GM23338 (cell line): ENCODE measurements around the gene FN3KRP. TPM values are rescaled to one million over a fixed set of nuclear protein-coding genes. Genes with fewer than 3 reads are reported as not detected.
A peak's percentile ranks its signal among the peaks of the same experiment; 100 is the strongest.

Experiments
- ATAC-seq: fragments of 200-7000 bp; cut with Tn5 transposase; 3 replicates; pipeline ENCODE4 v1.9.1; 2020
- DNase-seq: peaks from one replicate; pipeline ENCODE4 v3.0.0-alpha.2; 2015; ENCODE audit warnings: low spot score
- H2AFZ ChIP-seq: fragments of 200-600 bp; sonication (generic); 2 replicates; pipeline ENCODE4 v1.8.0; 2016; ENCODE audit warnings: antibody characterized with exemption, mild to moderate bottlenecking, moderate library complexity
- H3F3A ChIP-seq: fragments of 200-600 bp; sonication (generic); replicated peaks from 2 replicates; pipeline ENCODE4 v1.8.0; 2017; ENCODE audit warnings: antibody characterized with exemption, mixed run types, low read depth
- H3K27ac ChIP-seq: fragments of 200-600 bp; sonication (generic); 2 replicates; pipeline ENCODE4 v1.6.1; 2016; ENCODE audit warnings: low read depth
- H3K27me3 ChIP-seq: fragments of 200-600 bp; sonication (generic); 2 replicates; pipeline ENCODE4 v1.8.0; 2016; ENCODE audit warnings: mild to moderate bottlenecking, mixed run types, moderate library complexity; ENCODE audit not compliant: insufficient read depth
- H3K36me3 ChIP-seq: fragments of 200-600 bp; sonication (generic); 2 replicates; pipeline ENCODE4 v1.8.0; 2016; ENCODE audit warnings: mild to moderate bottlenecking; ENCODE audit not compliant: insufficient read depth
- H3K4me1 ChIP-seq: fragments of 200-600 bp; sonication (generic); 2 replicates; pipeline ENCODE4 v1.8.0; 2016; ENCODE audit warnings: mild to moderate bottlenecking, moderate library complexity; ENCODE audit not compliant: insufficient read depth
- H3K4me2 ChIP-seq: fragments of 200-600 bp; sonication (generic); 2 replicates; pipeline ENCODE4 v1.7.1; 2017; ENCODE audit warnings: mixed run types
- H3K4me3 ChIP-seq: fragments of 200-600 bp; sonication (generic); 2 replicates; pipeline ENCODE4 v1.6.1; 2016; ENCODE audit warnings: mixed run types
- H3K79me2 ChIP-seq: fragments of 200-600 bp; sonication (generic); replicated peaks from 2 replicates; pipeline ENCODE4 v1.8.0; 2017; ENCODE audit warnings: mild to moderate bottlenecking; ENCODE audit not compliant: insufficient read depth
- H3K9me2 ChIP-seq: fragments of 200-600 bp; sonication (generic); 2 replicates; pipeline ENCODE4 v1.8.0; 2017; ENCODE audit not compliant: insufficient read depth
- H4K20me1 ChIP-seq: fragments of 200-600 bp; sonication (generic); replicated peaks from 2 replicates; pipeline ENCODE4 v1.8.0; 2017; ENCODE audit warnings: mild to moderate bottlenecking; ENCODE audit not compliant: insufficient read depth
- H3K27ac Mint-ChIP-seq: 2 replicates; pipeline ENCODE4 v1.8.0; 2020; ENCODE audit warnings: inconsistent platforms, mild to moderate bottlenecking, moderate library complexity, mixed read lengths
- H3K27me3 Mint-ChIP-seq: 3 replicates; pipeline ENCODE4 v1.8.0; 2022; ENCODE audit warnings: low read depth, mild to moderate bottlenecking, moderate library complexity, mixed read lengths, inconsistent platforms; ENCODE audit not compliant: insufficient read depth, poor library complexity
- H3K36me3 Mint-ChIP-seq: 3 replicates; pipeline ENCODE4 v1.8.0; 2021; ENCODE audit warnings: low read depth, mild to moderate bottlenecking, inconsistent platforms, moderate library complexity, mixed read lengths
- H3K4me1 Mint-ChIP-seq: 3 replicates; pipeline ENCODE4 v1.8.0; 2020; ENCODE audit warnings: mild to moderate bottlenecking, inconsistent platforms, mixed read lengths
- H3K4me3 Mint-ChIP-seq: 3 replicates; pipeline ENCODE4 v1.8.0; 2021; ENCODE audit warnings: moderate library complexity, mild to moderate bottlenecking, inconsistent platforms, mixed read lengths
- H3K9me3 Mint-ChIP-seq: 3 replicates; pipeline ENCODE4 v1.8.0; 2020; ENCODE audit warnings: moderate library complexity, mild to moderate bottlenecking, inconsistent platforms, mixed read lengths
- CREB1 ChIP-seq: fragments of 250-450 bp; sonication (Bioruptor Pico); IDR thresholded peaks from 2 replicates; pipeline ENCODE4 v1.5.0; 2020; ENCODE audit warnings: low read depth, mild to moderate bottlenecking, moderate library complexity
- EZH2 ChIP-seq: fragments of 200-600 bp; sonication (generic); IDR thresholded peaks from one replicate; pipeline ENCODE4 v1.8.0; 2017; ENCODE audit warnings: antibody characterized with exemption, mild to moderate bottlenecking, low read depth; ENCODE audit not compliant: unreplicated experiment
- EZH2phosphoT487 ChIP-seq: fragments of 200-600 bp; sonication (generic); IDR thresholded peaks from one replicate; pipeline ENCODE4 v1.8.1; 2018; ENCODE audit warnings: antibody characterized with exemption; ENCODE audit not compliant: unreplicated experiment
- JUNB ChIP-seq: IDR thresholded peaks from one replicate; pipeline ENCODE4 v1.6.1; 2016; ENCODE audit warnings: antibody characterized with exemption; ENCODE audit not compliant: unreplicated experiment
- POLR2AphosphoS5 ChIP-seq: IDR thresholded peaks from 2 replicates; pipeline ENCODE4 v1.6.1; 2016; ENCODE audit warnings: antibody characterized with exemption, low read depth
- ZNF114 ChIP-seq: fragments of 250-450 bp; sonication (Bioruptor Pico); IDR thresholded peaks from 2 replicates; pipeline ENCODE4 v1.5.0; 2020; ENCODE audit warnings: mild to moderate bottlenecking, moderate library complexity
- polyA plus RNA-seq: library from polyadenylated mRNA; unstranded; fragments of >200 nt; fragmentation: Nextera tagmentation; extraction: Ambion mirVana; gene quantifications from 2 replicates; pipeline ENCODE4 v1.2.1, GENCODE V29; 2016
- total RNA-seq: library from RNA; depleted of rRNA; stranded (reverse); fragments of >200 nt; shearing (Covaris generic); gene quantifications from 2 replicates; pipeline ENCODE4 v1.2.3, GENCODE V29; 2014
- TF ChIP-seq, protein P1 (sequence below): IDR thresholded peaks from 2 replicates; pipeline ENCODE4 v1.6.1; 2016; ENCODE audit warnings: antibody characterized with exemption

The FN3KRP gene
- total and polyA plus RNA-seq, 2 experiments from 2014 or later = 15.9 to 16.7 TPM

DNA sequence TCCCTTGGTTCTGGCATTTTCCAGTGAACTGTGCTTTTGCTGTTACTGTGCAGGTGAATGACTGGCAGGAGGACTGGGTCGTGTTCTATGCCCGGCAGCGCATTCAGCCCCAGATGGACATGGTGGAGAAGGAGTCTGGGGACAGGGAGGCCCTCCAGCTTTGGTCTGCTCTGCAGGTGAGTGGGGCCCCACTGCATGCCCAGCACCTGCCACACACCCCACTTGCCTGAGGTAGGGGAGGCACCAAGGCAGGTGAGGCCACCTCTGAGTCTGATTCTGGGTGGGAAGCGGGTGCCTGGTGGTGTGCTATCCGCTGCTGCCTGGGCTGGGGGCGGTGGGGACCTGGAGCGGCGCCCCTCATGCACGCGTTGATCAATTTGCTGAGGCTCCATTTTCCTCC lies 9.9 kb downstream of the FN3KRP start:
- peaks cover 1% of the 10 kb centered on the region for H3K27me3 Mint-ChIP-seq
- Histone ChIP-seq H3K27ac (no peak overlapping the region), H3K79me2 (no peaks in the 10 kb centered on the region)

DNA sequence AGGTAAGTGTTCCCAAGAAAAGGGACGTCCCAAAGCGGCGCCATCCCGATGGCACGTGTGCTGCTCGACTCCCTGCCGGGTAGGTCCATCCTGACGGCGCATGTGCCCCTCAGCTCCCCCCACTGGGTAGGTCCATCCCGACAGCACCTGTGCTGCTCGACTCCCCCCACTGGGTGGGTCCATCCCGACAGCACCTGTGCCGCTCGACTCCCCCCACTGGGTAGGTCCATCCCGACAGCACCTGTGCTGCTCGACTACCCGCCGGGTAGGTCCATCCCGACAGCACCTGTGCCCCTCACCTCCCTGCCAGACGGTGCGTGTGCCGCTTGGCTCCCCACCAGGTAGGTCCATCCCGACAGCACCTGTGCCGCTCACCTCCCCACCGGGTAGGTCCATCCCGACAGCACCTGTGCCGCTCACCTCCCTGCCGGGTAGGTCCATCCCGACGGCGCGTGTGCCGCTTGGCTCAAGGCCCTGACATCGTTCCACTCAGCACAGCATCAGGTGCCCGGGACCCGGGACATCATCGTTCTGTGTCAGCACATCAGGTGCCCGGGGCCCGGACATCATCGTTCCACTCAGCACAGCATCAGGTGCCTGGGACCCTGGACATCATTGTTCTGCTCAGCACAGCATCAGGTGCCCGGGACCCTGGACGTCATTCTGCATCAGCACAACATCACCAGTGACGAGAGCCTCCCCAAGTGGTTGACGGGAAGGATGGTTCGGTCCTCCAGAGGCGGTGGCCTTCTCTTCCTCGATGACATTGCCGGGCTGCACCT lies 13.2 kb downstream of the FN3KRP start:
- H3K36me3 ChIP-seq = no peaks in the 10 kb centered on the region

More for the DNA sequence above, 9.9 kb downstream of the FN3KRP start:
- Histone ChIP-seq H2AFZ (no peak overlapping the region), H3K4me1 (no peaks in the 10 kb centered on the region), H3F3A (no peaks in the 10 kb centered on the region), H4K20me1 (no peaks in the 10 kb centered on the region), H3K27me3 (no peaks in the 10 kb centered on the region), H3K4me2 (no peak overlapping the region), H3K4me3 (no peak overlapping the region), H3K36me3 (no peaks in the 10 kb centered on the region), H3K9me2 (no peaks in the 10 kb centered on the region)
- H3K36me3 Mint-ChIP-seq = peaks cover 19% of the 10 kb centered on the region
- H3K27ac Mint-ChIP-seq = no peak overlapping the region
- TF ChIP-seq JUNB (no peak), ZNF114 (CRISPR knock-in tag) (no peak)
- DNase-seq (no peak), ATAC-seq (no peak)
- no peak overlapping the region for H3K4me3 Mint-ChIP-seq
- no peaks in the 10 kb centered on the region; the same call in 2 of the 3 replicates for H3K4me1 Mint-ChIP-seq
- H3K9me3 Mint-ChIP-seq = no peaks in the 10 kb centered on the region

DNA sequence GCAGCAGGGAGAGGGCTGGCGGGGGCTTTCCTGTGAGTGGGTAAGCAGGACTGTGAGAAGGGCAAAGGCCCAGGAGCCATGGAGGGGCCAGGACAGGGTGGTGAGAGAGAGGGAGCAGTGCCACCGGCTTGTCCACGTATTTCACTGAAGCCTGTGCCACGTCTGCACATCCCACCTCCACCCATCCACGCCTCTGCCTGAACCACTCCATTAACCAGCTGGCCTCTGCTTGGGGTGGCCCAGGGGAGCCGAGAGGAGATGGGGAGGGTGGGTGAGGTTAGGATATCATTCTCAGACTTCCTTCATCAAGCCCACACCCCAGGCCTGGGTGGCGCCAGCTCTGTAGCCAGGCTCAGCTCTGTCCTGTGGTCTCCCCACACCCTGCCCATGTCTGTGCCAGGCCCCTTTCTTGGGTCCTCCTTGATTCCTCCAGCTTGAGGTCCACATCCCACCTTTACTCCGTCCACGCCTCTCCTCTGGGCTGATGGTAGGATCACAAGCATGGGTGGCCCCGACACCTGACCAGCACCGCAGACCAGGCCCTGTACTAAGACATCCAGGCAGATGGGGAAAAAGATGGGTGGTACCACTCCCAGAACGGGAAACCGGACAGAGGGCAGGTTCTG lies 15.7 kb downstream of the FN3KRP start:
- no peak overlapping the region for H3K27ac ChIP-seq
- H3K27me3 Mint-ChIP-seq = peaks cover 16% of the 10 kb centered on the region
- H3K79me2 ChIP-seq = no peaks in the 10 kb centered on the region
- no peaks in the 10 kb centered on the region for H3K36me3 ChIP-seq
- H3K4me2 ChIP-seq = no peak overlapping the region
- ATAC-seq (no peak), DNase-seq (no peak)
- 0 out of 2 replicates have a peak, but pooled peaks cover 4% of the 10 kb centered on the region for H3F3A ChIP-seq
- no peaks in the 10 kb centered on the region for H3K9me2 ChIP-seq
- H2AFZ ChIP-seq = no peak overlapping the region
- H3K27me3 ChIP-seq = peaks cover 4% of the 10 kb centered on the region; the same call in 1 of the 2 replicates
- H3K4me3 ChIP-seq = no peak overlapping the region
- H3K4me1 Mint-ChIP-seq = 0 out of 3 replicates have a peak, but pooled peaks cover 4% of the 10 kb centered on the region
- no peaks in the 10 kb centered on the region for H4K20me1 ChIP-seq
- TF ChIP-seq EZH2 (no peak), CREB1 (CRISPR knock-in tag) (no peak)
- H3K27ac Mint-ChIP-seq = no peak overlapping the region
- no peaks in the 10 kb centered on the region for H3K4me1 ChIP-seq
- H3K36me3 Mint-ChIP-seq = peaks cover 7% of the 10 kb centered on the region
- peaks cover 3% of the 10 kb centered on the region; the same call in 1 of the 3 replicates for H3K9me3 Mint-ChIP-seq
- no peak overlapping the region for H3K4me3 Mint-ChIP-seq

More for the DNA sequence above, 13.2 kb downstream of the FN3KRP start:
- Histone ChIP-seq H3K9me2 (no peaks in the 10 kb centered on the region), H4K20me1 (no peaks in the 10 kb centered on the region), H3K79me2 (no peaks in the 10 kb centered on the region), H2AFZ (no peak overlapping the region), H3K27ac (no peak overlapping the region), H3K4me2 (no peak overlapping the region), H3K4me3 (no peak overlapping the region), H3K27me3 (peaks cover under 1% of the 10 kb centered on the region; the same call in 1 of the 2 replicates), H3F3A (no peaks in the 10 kb centered on the region), H3K4me1 (no peaks in the 10 kb centered on the region)
- TF ChIP-seq, protein P1, sequence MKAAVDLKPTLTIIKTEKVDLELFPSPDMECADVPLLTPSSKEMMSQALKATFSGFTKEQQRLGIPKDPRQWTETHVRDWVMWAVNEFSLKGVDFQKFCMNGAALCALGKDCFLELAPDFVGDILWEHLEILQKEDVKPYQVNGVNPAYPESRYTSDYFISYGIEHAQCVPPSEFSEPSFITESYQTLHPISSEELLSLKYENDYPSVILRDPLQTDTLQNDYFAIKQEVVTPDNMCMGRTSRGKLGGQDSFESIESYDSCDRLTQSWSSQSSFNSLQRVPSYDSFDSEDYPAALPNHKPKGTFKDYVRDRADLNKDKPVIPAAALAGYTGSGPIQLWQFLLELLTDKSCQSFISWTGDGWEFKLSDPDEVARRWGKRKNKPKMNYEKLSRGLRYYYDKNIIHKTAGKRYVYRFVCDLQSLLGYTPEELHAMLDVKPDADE = no peak
- no peak for TF ChIP-seq EZH2phosphoT487
- TF ChIP-seq POLR2AphosphoS5 = no peak
- Mint-ChIP-seq H3K4me1 (no peaks in the 10 kb centered on the region), H3K27me3 (peaks cover 8% of the 10 kb centered on the region), H3K36me3 (peaks cover 12% of the 10 kb centered on the region), H3K27ac (no peak overlapping the region), H3K9me3 (peaks cover 3% of the 10 kb centered on the region; the same call in 1 of the 3 replicates), H3K4me3 (no peak overlapping the region)
- ATAC-seq = peak; percentile 62
- DNase-seq = no peak
